Activated CD8-positive, alpha-beta T cell treated with anti-CD3 and anti-CD28 coated beads for 36 hours (primary cell): ENCODE data around the gene CAMK1D. TPM values are rescaled to one million over a fixed set of nuclear protein-coding genes. Genes with fewer than 3 reads are reported as not detected.

ENCODE experiments used
- ATAC-seq: fragments of 200-7000 bp; cut with Tn5 transposase; one replicate; pipeline ENCODE4 v1.10.0; 2021; ENCODE audit warnings: mild to moderate bottlenecking, moderate library complexity
- CTCF ChIA-PET: fragments of 350-600 bp; sonication (Branson Sonifier 250); formaldehyde crosslinking; loops from one replicate; lab custom pipeline; 2021; ENCODE audit warnings: antibody characterized with exemption; lab: Charles Lee
- POLR2A ChIA-PET: fragments of 350-600 bp; sonication (Branson Sonifier 250); formaldehyde crosslinking; loops from one replicate; lab custom pipeline; 2021; ENCODE audit warnings: antibody characterized with exemption; lab: Charles Lee
- DNase-seq: peaks from one replicate; pipeline ENCODE4 v3.0.0-alpha.2; 2020
- H3K27ac Mint-ChIP-seq: one replicate; pipeline ENCODE4 v1.8.0; 2021; ENCODE audit warnings: mild to moderate bottlenecking, mixed read lengths
- H3K27me3 Mint-ChIP-seq: one replicate; pipeline ENCODE4 v1.8.0; 2021; ENCODE audit warnings: mixed read lengths
- H3K36me3 Mint-ChIP-seq: one replicate; pipeline ENCODE4 v1.8.0; 2021; ENCODE audit warnings: low read depth, mixed read lengths
- H3K4me1 Mint-ChIP-seq: one replicate; pipeline ENCODE4 v1.8.0; 2021; ENCODE audit warnings: low read depth, mixed read lengths
- H3K4me3 Mint-ChIP-seq: one replicate; pipeline ENCODE4 v1.8.0; 2021; ENCODE audit warnings: mild to moderate bottlenecking, moderate library complexity, mixed read lengths
- H3K9me3 Mint-ChIP-seq: one replicate; pipeline ENCODE4 v1.8.0; 2021; ENCODE audit warnings: mixed read lengths
- intact Hi-C: fragments of 100-400 bp; cut with micrococcal nuclease; formaldehyde crosslinking; loops from one replicate; pipeline ENCODE4 v1.10.0; 2022
- total RNA-seq, 2 experiments: library from RNA; stranded (reverse); gene quantifications; one replicate each; pipeline ENCODE4 v1.2.3, GENCODE V29; 2021
- TF ChIP-seq, protein P1 (sequence below): fragments of 200-600 bp; IDR thresholded peaks from one replicate; pipeline ENCODE4 v1.8.0; 2022; ENCODE audit warnings: antibody characterized with exemption, mild to moderate bottlenecking

CAMK1D gene
- total RNA-seq, 2 experiments from 2014 or later = 13.8 TPM

GRCh38 chr10:12656518-12657142 is 307.3 kb downstream of the CAMK1D start:
- intact Hi-C loops = loop anchor here (5.0 kb wide), 1 partner anchor 394 kb away; no protein-coding TSS in a partner anchor
- H3K27me3 Mint-ChIP-seq = no peaks in the 10 kb centered on the region
- DNase-seq (no peak), ATAC-seq (peak; percentile 86)
- no peak overlapping the region for H3K27ac Mint-ChIP-seq
- peaks cover 23% of the 10 kb centered on the region for H3K4me1 Mint-ChIP-seq
- peaks cover 3% of the 10 kb centered on the region for H3K9me3 Mint-ChIP-seq
- peaks cover 9% of the 10 kb centered on the region for H3K36me3 Mint-ChIP-seq
- ChIA-PET CTCF (interaction anchor here (0.6 to 4.1 kb wide), 66 partner anchors 8 to 459 kb away, joined by 3 to 38 read pairs (median 4); partner anchors contain the start of gene CAMK1D), POLR2A (interaction anchor here (0.8 to 1.7 kb wide), 2 partner anchors 13 to 122 kb away, joined by 3 to 6 read pairs; no protein-coding TSS in a partner anchor)
- no peak overlapping the region for H3K4me3 Mint-ChIP-seq
- TF ChIP-seq, protein P1, sequence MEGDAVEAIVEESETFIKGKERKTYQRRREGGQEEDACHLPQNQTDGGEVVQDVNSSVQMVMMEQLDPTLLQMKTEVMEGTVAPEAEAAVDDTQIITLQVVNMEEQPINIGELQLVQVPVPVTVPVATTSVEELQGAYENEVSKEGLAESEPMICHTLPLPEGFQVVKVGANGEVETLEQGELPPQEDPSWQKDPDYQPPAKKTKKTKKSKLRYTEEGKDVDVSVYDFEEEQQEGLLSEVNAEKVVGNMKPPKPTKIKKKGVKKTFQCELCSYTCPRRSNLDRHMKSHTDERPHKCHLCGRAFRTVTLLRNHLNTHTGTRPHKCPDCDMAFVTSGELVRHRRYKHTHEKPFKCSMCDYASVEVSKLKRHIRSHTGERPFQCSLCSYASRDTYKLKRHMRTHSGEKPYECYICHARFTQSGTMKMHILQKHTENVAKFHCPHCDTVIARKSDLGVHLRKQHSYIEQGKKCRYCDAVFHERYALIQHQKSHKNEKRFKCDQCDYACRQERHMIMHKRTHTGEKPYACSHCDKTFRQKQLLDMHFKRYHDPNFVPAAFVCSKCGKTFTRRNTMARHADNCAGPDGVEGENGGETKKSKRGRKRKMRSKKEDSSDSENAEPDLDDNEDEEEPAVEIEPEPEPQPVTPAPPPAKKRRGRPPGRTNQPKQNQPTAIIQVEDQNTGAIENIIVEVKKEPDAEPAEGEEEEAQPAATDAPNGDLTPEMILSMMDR = peak; percentile 86

- intact Hi-C loops = loop anchor here (5.0 kb wide), 1 partner anchor 395 kb away; no protein-coding TSS in a partner anchor
Measured at GRCh38 chr10:12657489-12657888, 308.1 kb downstream of the CAMK1D start.

DNA sequence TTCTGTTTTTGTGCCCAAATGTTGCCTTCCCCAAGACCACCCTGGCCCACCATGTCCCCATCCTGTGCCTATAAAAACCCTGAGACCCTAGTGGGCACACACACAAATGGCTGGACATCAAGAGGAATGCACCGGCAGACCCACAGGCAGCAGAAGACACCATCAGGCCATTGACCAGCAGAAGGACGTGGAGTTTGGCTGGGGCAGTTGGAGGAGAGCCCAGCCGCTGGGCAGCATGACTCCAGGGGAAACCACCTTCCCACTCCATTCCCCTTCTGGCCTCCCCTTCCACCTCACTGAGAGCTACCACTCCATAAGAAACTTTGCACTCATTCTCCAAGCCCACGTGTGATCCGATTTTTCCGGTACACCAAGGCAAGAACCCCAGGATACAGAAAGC is 309.2 kb downstream of the CAMK1D start:
- H3K4me1 Mint-ChIP-seq = peaks cover 23% of the 10 kb centered on the region
- peaks cover 3% of the 10 kb centered on the region for H3K9me3 Mint-ChIP-seq
- ATAC-seq (no peak), DNase-seq (no peak)
- H3K36me3 Mint-ChIP-seq = peaks cover 6% of the 10 kb centered on the region
- H3K4me3 Mint-ChIP-seq = no peak overlapping the region
- ChIA-PET CTCF (no interaction called here), POLR2A (no interaction called here)
- intact Hi-C loops = loop anchor here (5.0 kb wide), 1 partner anchor 396 kb away; no protein-coding TSS in a partner anchor
- H3K27ac Mint-ChIP-seq = no peak overlapping the region
- H3K27me3 Mint-ChIP-seq = no peaks in the 10 kb centered on the region
- TF ChIP-seq, protein P1 = no peak

More at GRCh38 chr10:12657489-12657888, 308.1 kb downstream of the CAMK1D start:
- ATAC-seq (no peak), DNase-seq (no peak)
- H3K27me3 Mint-ChIP-seq = no peaks in the 10 kb centered on the region
- H3K27ac Mint-ChIP-seq = no peak overlapping the region
- peaks cover 23% of the 10 kb centered on the region for H3K4me1 Mint-ChIP-seq
- peaks cover 3% of the 10 kb centered on the region for H3K9me3 Mint-ChIP-seq
- TF ChIP-seq, protein P1 = no peak
- peaks cover 9% of the 10 kb centered on the region for H3K36me3 Mint-ChIP-seq
- POLR2A ChIA-PET = interaction anchor here (0.8 kb wide), 1 partner anchor 123 kb away, joined by 3 read pairs; no protein-coding TSS in a partner anchor
- H3K4me3 Mint-ChIP-seq = no peak overlapping the region
- CTCF ChIA-PET = interaction anchor here (0.6 to 4.1 kb wide), 23 partner anchors 9 to 442 kb away, joined by 3 to 38 read pairs (median 4); no protein-coding TSS in a partner anchor

DNA sequence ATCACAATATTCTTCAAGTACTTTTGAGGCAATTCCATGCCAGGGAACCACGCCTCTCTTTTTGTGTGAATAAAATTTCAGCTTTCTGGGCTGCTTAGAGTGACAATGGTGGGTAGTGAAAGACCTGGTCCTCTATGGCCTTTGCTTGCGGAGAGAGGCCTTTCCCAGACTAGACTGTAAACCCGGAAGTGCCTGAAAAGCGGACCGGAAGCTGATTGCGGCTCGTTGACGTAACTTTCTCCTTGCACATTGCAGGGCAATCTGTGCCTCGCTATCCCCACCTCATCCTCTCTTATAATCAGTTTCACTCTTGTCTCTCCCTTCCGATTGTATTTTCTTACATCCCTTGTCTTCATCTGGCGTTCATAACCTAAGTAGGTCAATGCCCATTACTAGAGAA is 310.4 kb downstream of the CAMK1D start:
- Mint-ChIP-seq H3K27ac (no peak overlapping the region), H3K27me3 (no peaks in the 10 kb centered on the region), H3K4me3 (no peak overlapping the region), H3K36me3 (no peaks in the 10 kb centered on the region), H3K4me1 (peaks cover 23% of the 10 kb centered on the region), H3K9me3 (peaks cover 1% of the 10 kb centered on the region)
- intact Hi-C loops = loop anchor here (5.0 kb wide), 1 partner anchor 397 kb away; no protein-coding TSS in a partner anchor
- ATAC-seq (no peak), DNase-seq (no peak)
- CTCF ChIA-PET = no interaction called here
- TF ChIP-seq, protein P1 = no peak
- POLR2A ChIA-PET = interaction anchor here (0.5 kb wide), 1 partner anchor 444 kb away, joined by 3 read pairs; no protein-coding TSS in a partner anchor

- TF ChIP-seq, protein P1 = no peak
- DNase-seq (no peak), ATAC-seq (no peak)
- H3K27me3 Mint-ChIP-seq = no peaks in the 10 kb centered on the region
- H3K36me3 Mint-ChIP-seq = no peaks in the 10 kb centered on the region
- no peak overlapping the region for H3K27ac Mint-ChIP-seq
- intact Hi-C loops = no loop called here
- no peak overlapping the region for H3K4me3 Mint-ChIP-seq
- POLR2A ChIA-PET = no interaction called here
- no peaks in the 10 kb centered on the region for H3K9me3 Mint-ChIP-seq
- peaks cover 20% of the 10 kb centered on the region for H3K4me1 Mint-ChIP-seq
- CTCF ChIA-PET = interaction anchor here (1.3 to 1.6 kb wide), 2 partner anchors 13 to 396 kb away, joined by 3 to 7 read pairs; no protein-coding TSS in a partner anchor
Measured at GRCh38 chr10:12660812-12661211, 311.5 kb downstream of the CAMK1D start.
